ENCODE data around the gene KCNE3.

The KCNE3 gene

DNA sequence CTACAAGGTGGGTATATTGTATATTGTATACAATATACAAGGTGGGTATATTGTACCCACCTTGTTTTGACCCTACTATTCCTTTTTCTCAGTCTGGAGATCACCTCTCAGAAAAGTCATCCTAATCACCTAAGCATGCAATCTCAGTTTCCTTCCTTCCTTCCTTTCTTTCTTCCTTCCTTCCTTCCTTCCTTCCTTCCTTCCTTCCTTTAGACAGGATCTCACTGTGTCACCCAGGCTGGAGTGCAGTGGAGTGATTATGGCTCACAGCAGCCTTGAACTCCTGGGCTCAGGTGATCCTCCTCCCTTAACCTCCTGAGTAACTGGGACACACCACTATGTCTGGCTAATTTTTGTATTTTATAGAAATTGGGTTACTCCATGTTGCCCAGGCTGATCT, 1.2 kb upstream of the KCNE3 start:
- no peak for TF ChIP-seq CTCF (IDR thresholded peaks at IDR 0.05; ENCODE audit: insufficient read depth, low read length, missing control alignments)
- ChIA-PET POLR2A (no interaction called here), CTCF (interaction anchor here (3.6 kb wide), 1 partner anchor 15 kb away, joined by 20 read pairs; no protein-coding TSS in a partner anchor)

DNA sequence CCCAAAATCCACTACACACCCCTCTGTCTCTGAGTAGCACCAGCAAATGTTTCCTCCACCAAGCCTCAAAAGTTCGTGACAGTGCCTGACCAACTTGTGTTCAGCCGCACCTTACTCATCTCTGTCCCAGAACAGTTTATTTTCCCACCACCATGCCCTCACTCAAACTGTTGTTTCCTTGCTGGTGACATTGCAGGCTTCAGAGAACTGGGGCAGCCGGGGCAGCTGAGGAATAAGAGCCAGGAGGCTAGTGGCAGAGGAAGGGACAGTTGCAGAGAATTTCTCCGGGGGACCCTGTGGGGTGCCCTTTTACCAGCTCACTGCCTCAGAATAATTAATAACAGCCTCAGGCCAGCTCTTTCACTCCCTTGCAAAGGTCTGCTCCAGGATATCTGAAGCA, 709 bp upstream of the KCNE3 start:
- DNase-seq (ENCODE audit: low read depth, low spot score): no peak
- no peak for TF ChIP-seq CTCF (IDR thresholded peaks at IDR 0.05; ENCODE audit: insufficient read depth, low read length, missing control alignments)
- no peak overlapping the region for H3K4me3 ChIP-seq (ENCODE audit: low read depth, low read length)
- CTCF ChIA-PET: interaction anchor here (2.2 kb wide), 1 partner anchor 17 kb away, joined by 5 read pairs; no protein-coding TSS in a partner anchor
- POLR2A ChIA-PET: no interaction called here

More for the DNA sequence above, 1.2 kb upstream of the KCNE3 start:
- H3K4me3 ChIP-seq (ENCODE audit: low read depth, low read length): no peak overlapping the region
- DNase-seq (ENCODE audit: low read depth, low spot score): no peak

DNA sequence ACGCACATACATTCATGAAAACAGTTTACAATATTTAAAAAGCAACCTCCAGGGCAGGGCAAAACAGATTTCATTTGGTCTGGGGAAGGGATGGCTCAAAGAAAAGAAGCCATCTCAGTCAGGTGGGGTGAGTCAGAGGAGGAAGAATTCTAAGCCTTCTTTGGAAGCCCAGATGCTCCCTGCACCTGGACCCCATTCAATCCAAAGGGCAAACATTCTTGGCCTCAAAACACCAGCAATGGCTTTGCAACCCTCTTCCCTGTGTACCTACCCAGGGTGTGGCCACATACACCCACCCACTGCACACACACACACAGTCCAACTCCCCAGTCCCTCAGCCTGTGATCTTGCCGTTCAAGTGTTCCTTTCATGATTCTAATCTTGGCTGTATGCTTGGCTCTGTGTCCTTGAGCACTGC, 2.0 kb downstream of the KCNE3 start:
- no peak for DNase-seq (ENCODE audit: low read depth, low spot score)
- ChIA-PET CTCF (no interaction called here), POLR2A (no interaction called here)
- TF ChIP-seq CTCF (IDR thresholded peaks at IDR 0.05; ENCODE audit: insufficient read depth, low read length, missing control alignments): no peak
- H3K4me3 ChIP-seq (ENCODE audit: low read depth, low read length): no peak overlapping the region

DNA sequence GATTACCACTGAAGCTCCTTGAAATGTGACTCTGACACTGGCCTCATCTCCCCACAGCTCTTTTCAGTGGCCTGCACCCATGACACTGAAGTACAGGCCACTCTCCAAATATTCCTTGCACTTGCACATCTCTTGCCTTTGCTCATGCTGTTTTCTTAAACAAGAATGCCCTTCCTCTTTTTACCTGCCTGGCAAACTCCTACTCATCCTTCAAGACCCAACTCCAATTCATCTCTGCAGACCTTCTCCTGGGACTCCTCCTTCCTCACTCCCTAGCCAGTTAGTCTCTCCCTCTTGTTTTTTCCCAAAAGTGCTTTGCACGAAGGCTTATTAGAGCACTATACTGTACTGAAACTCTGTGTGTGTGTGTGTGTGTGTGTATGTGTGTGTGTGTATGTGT, 2.6 kb downstream of the KCNE3 start:
- TF ChIP-seq CTCF (IDR thresholded peaks at IDR 0.05; ENCODE audit: insufficient read depth, low read length, missing control alignments): no peak
- H3K4me3 ChIP-seq (ENCODE audit: low read depth, low read length): no peak overlapping the region
- ChIA-PET CTCF (interaction anchor here (5.4 kb wide), 1 partner anchor 13 kb away, joined by 92 read pairs; no protein-coding TSS in a partner anchor), POLR2A (no interaction called here)
- DNase-seq (ENCODE audit: low read depth, low spot score): no peak

- H3K4me3 ChIP-seq (ENCODE audit: low read depth, low read length): no peak overlapping the region
- CTCF ChIA-PET: interaction anchor here (1.0 to 5.4 kb wide), 4 partner anchors 12 to 207 kb away, joined by 3 to 92 read pairs (median 6); no protein-coding TSS in a partner anchor
- DNase-seq (ENCODE audit: low read depth, low spot score): no peak
- no peak for TF ChIP-seq CTCF (IDR thresholded peaks at IDR 0.05; ENCODE audit: insufficient read depth, low read length, missing control alignments)
- POLR2A ChIA-PET: no interaction called here
Measured at GRCh38 chr11:74463216-74463615, 4.1 kb downstream of the KCNE3 start.

- no peak for DNase-seq (ENCODE audit: low read depth, low spot score)
- POLR2A ChIA-PET: no interaction called here
- CTCF ChIA-PET: interaction anchor here (0.9 to 5.4 kb wide), 7 partner anchors 11 to 277 kb away, joined by 3 to 92 read pairs (median 4); no protein-coding TSS in a partner anchor
Measured at GRCh38 chr11:74462631-74463030, 4.7 kb downstream of the KCNE3 start.

More at GRCh38 chr11:74462631-74463030, 4.7 kb downstream of the KCNE3 start:
- no peak for TF ChIP-seq CTCF (IDR thresholded peaks at IDR 0.05; ENCODE audit: insufficient read depth, low read length, missing control alignments)
- no peak overlapping the region for H3K4me3 ChIP-seq (ENCODE audit: low read depth, low read length)
